CD14-positive monocyte (primary cell): Measurements from ENCODE around the gene OR2AG2. TPM values are rescaled to one million over a fixed set of nuclear protein-coding genes. Genes with fewer than 3 reads are reported as not detected.

Experiments used
- DNase-seq, 3 donors: peaks; one replicate each; pipeline ENCODE4 v3.0.0-alpha.2; 2011 to 2022
- H2AFZ ChIP-seq: 2 replicates; pipeline ENCODE4 v1.6.0; 2012; ENCODE audit warnings: mild to moderate bottlenecking, low read depth, low read length, inconsistent platforms; ENCODE audit not compliant: insufficient read depth, poor library complexity, severe bottlenecking
- H3K27ac ChIP-seq, 2 donors: 1 replicate in 1 of 2; 2 replicates in 1 of 2; pipeline ENCODE4 v1.5.1; 2012 to 2013; ENCODE audit warnings: low read length in 2 of 2, control low read depth in 1 of 2, inconsistent platforms in 1 of 2, low read depth in 1 of 2, mild to moderate bottlenecking in 1 of 2
- H3K27me3 ChIP-seq, 2 donors: one replicate each; pipeline versions ENCODE4 v1.6.0 to v1.6.1; 2011 to 2013; ENCODE audit warnings: low read length in 2 of 2; ENCODE audit not compliant: control insufficient read depth in 2 of 2, insufficient read depth in 2 of 2
- H3K36me3 ChIP-seq, 2 donors: replicated peaks in 1 of 2; 1 replicate in 1 of 2; 2 replicates in 1 of 2; pipeline versions ENCODE4 v1.5.1 to v1.6.1; 2012 to 2013; ENCODE audit warnings: low read length in 2 of 2, control low read depth in 1 of 2, inconsistent platforms in 1 of 2, mild to moderate bottlenecking in 1 of 2; ENCODE audit not compliant: insufficient read depth in 2 of 2, control insufficient read depth in 1 of 2
- H3K4me1 ChIP-seq, 2 donors: 1 replicate in 1 of 2; 2 replicates in 1 of 2; pipeline versions ENCODE4 v1.5.1 to v1.6.1; 2012 to 2013; ENCODE audit warnings: low read length in 2 of 2, control low read depth in 1 of 2, inconsistent platforms in 1 of 2, mild to moderate bottlenecking in 1 of 2, moderate library complexity in 1 of 2; ENCODE audit not compliant: insufficient read depth in 2 of 2, control insufficient read depth in 1 of 2
- H3K4me2 ChIP-seq: replicated peaks from 2 replicates; pipeline ENCODE3; 2012; ENCODE audit warnings: low read length, moderate library complexity, mild to moderate bottlenecking; ENCODE audit not compliant: poor library complexity, severe bottlenecking; ENCODE audit errors: extremely low read depth
- H3K4me3 ChIP-seq, 3 experiments: fragments of 200-600 bp in 1 of 3; sonication (generic) in 1 of 3; replicated peaks in 1 of 3; 1 replicate in 2 of 3; 2 replicates in 1 of 3; pipeline ENCODE4 v1.5.1; 2011 to 2013; ENCODE audit warnings: low read length in 3 of 3, mild to moderate bottlenecking in 3 of 3, control low read depth in 2 of 3, low read depth in 2 of 3, inconsistent platforms in 1 of 3, moderate library complexity in 1 of 3
- H3K79me2 ChIP-seq: 2 replicates; pipeline ENCODE4 v1.6.0; 2012; ENCODE audit warnings: mild to moderate bottlenecking, control low read depth, inconsistent platforms, low read length, moderate library complexity; ENCODE audit not compliant: insufficient read depth
- H3K9ac ChIP-seq: 2 replicates; pipeline ENCODE4 v1.6.0; 2017; ENCODE audit warnings: low read length, mild to moderate bottlenecking; ENCODE audit not compliant: insufficient read depth, poor library complexity, severe bottlenecking
- H3K9me3 ChIP-seq, 2 donors: replicated peaks in 1 of 2; 1 replicate in 1 of 2; 2 replicates in 1 of 2; pipeline versions ENCODE4 v1.5.1 to v1.6.1; 2012 to 2013; ENCODE audit warnings: low read length in 2 of 2, control low read depth in 1 of 2; ENCODE audit not compliant: control insufficient read depth in 1 of 2, insufficient read depth in 1 of 2
- H4K20me1 ChIP-seq: 2 replicates; pipeline ENCODE4 v1.6.0; 2012; ENCODE audit warnings: mild to moderate bottlenecking, low read length, control low read depth, moderate library complexity; ENCODE audit not compliant: insufficient read depth
- H3K27ac Mint-ChIP-seq, 7 donors: one replicate each; pipeline ENCODE4 v1.8.0; 2020; ENCODE audit warnings: mild to moderate bottlenecking in 7 of 7, mixed read lengths in 7 of 7, moderate library complexity in 6 of 7, inconsistent platforms in 2 of 7
- H3K27me3 Mint-ChIP-seq, 3 donors: one replicate each; pipeline ENCODE4 v1.8.0; 2021 to 2022; ENCODE audit warnings: low read depth in 3 of 3, mild to moderate bottlenecking in 3 of 3, mixed read lengths in 3 of 3, moderate library complexity in 3 of 3, inconsistent platforms in 1 of 3
- H3K36me3 Mint-ChIP-seq, 2 donors: one replicate each; pipeline ENCODE4 v1.8.0; 2020; ENCODE audit warnings: mixed read lengths in 2 of 2, inconsistent platforms in 1 of 2, mild to moderate bottlenecking in 1 of 2
- H3K4me1 Mint-ChIP-seq: one replicate; pipeline ENCODE4 v1.8.0; 2020; ENCODE audit warnings: mild to moderate bottlenecking, mixed read lengths
- H3K4me3 Mint-ChIP-seq, 2 donors: one replicate each; pipeline ENCODE4 v1.8.0; 2020; ENCODE audit warnings: mild to moderate bottlenecking in 2 of 2, mixed read lengths in 2 of 2, moderate library complexity in 1 of 2
- H3K9me3 Mint-ChIP-seq, 7 donors: one replicate each; pipeline ENCODE4 v1.8.0; 2020 to 2022; ENCODE audit warnings: mixed read lengths in 7 of 7, mild to moderate bottlenecking in 6 of 7, moderate library complexity in 6 of 7, inconsistent platforms in 2 of 7
- WGBS: methylation state at CpG from one replicate; pipeline ENCODE4 v1.1.5; 2013; ENCODE audit warnings: missing lambda C conversion rate; ENCODE audit not compliant: insufficient coverage; 5-methylcytosine and 5-hydroxymethylcytosine counted together
- intact Hi-C, 2 donors: fragments of 100-400 bp; cut with micrococcal nuclease; formaldehyde crosslinking; loops; one replicate each; pipeline versions ENCODE4 v1.15.0 to v1.15.1; 2023
- polyA plus RNA-seq, 3 donors: library from polyadenylated mRNA; depleted of rRNA in 1 of 3; unstranded in 2 of 3; stranded (reverse) in 1 of 3; fragments of 300-500 nt in 2 of 3; fragments of >200 nt in 1 of 3; fragmentation: Illumina TruSeq in 2 of 3; gene quantifications; 1 replicate in 2 of 3; 2 replicates in 1 of 3; pipeline ENCODE4 v1.2.3, GENCODE V29; 2012 to 2021
- TF ChIP-seq, protein P1 (sequence below): fragments of 200-600 bp; IDR thresholded peaks from one replicate; pipeline ENCODE4 v1.8.0; 2022; ENCODE audit warnings: antibody characterized with exemption, mild to moderate bottlenecking

The OR2AG2 gene
- polyA plus RNA-seq, 3 donors = not detected

DNA sequence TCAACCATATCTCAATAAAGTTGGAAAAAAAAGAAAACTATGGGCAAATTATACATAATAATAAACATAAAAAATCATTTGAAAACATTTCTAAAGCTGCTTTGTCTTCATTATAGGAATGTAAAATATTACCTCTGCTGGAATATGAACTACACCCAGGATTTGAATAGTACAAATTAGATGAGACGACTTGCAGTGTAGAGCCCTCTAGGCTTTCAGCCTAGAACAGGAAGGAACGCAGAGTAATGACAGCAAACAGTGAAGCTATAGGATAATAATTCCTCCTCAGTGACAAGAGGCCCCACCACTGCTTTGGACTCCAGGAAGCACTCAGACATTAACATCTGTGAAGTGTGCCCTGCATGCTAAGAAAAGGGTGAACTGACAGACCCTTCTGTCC lies 18.8 kb upstream of the OR2AG2 start:
- H3K27me3 ChIP-seq = no peaks in the 10 kb centered on the region
- no peaks in the 10 kb centered on the region for H3K4me1 Mint-ChIP-seq
- no CpG with 5 or more reads among the region's 2 CpGs for WGBS
- H3K4me1 ChIP-seq = no peaks in the 10 kb centered on the region
- no peaks in the 10 kb centered on the region for H3K36me3 Mint-ChIP-seq
- TF ChIP-seq, protein P1, sequence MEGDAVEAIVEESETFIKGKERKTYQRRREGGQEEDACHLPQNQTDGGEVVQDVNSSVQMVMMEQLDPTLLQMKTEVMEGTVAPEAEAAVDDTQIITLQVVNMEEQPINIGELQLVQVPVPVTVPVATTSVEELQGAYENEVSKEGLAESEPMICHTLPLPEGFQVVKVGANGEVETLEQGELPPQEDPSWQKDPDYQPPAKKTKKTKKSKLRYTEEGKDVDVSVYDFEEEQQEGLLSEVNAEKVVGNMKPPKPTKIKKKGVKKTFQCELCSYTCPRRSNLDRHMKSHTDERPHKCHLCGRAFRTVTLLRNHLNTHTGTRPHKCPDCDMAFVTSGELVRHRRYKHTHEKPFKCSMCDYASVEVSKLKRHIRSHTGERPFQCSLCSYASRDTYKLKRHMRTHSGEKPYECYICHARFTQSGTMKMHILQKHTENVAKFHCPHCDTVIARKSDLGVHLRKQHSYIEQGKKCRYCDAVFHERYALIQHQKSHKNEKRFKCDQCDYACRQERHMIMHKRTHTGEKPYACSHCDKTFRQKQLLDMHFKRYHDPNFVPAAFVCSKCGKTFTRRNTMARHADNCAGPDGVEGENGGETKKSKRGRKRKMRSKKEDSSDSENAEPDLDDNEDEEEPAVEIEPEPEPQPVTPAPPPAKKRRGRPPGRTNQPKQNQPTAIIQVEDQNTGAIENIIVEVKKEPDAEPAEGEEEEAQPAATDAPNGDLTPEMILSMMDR = no peak
- H4K20me1 ChIP-seq = no peaks in the 10 kb centered on the region
- H3K4me3 ChIP-seq = no peak overlapping the region
- H3K27ac Mint-ChIP-seq = no peak overlapping the region
- H3K27ac ChIP-seq = no peak overlapping the region
- no peak overlapping the region for H2AFZ ChIP-seq
- peaks cover 0 to 3% (median 2%) of the 10 kb centered on the region in 3 donors for H3K27me3 Mint-ChIP-seq
- H3K79me2 ChIP-seq = no peaks in the 10 kb centered on the region
- no peak for DNase-seq
- H3K9me3 Mint-ChIP-seq = peaks cover 0 to 1% (median 0%) of the 10 kb centered on the region in 7 donors
- no peaks in the 10 kb centered on the region for H3K36me3 ChIP-seq
- no peak overlapping the region for H3K4me3 Mint-ChIP-seq
- no peak overlapping the region for H3K4me2 ChIP-seq
- H3K9ac ChIP-seq = no peak overlapping the region
- no peaks in the 10 kb centered on the region for H3K9me3 ChIP-seq
- intact Hi-C loops = no loop called here

DNA sequence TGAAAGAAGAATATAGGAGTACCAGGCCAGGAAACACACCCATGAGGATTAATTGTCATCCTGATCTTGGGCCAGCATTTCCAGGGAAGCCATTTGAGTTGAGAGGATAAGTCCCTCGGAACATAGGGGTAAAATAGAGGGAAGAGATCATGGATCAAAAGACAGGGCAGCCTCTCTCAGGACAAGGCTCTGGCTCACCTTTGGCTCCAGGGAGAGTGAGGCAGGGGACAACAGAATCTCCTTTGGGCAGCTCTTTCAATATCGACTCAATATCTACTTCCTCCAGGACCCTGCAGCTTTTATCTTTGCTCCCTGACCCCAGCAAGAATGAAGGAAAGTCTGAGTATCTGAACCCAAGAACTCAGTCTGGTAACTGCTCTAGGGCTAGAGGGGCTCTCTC lies 10.9 kb upstream of the OR2AG2 start, which contains the start of gene OR2AG1:
Gene OR2AG1, plus strand, starts transcription at position 301 of the 400 bp plus-strand sequence. CDS start 2,018 bp downstream, outside the sequence.
- Histone ChIP-seq H3K4me1 (no peaks in the 10 kb centered on the region), H3K27ac (no peak within 1 kb of the TSS), H4K20me1 (no peaks in the 10 kb centered on the region), H3K36me3 (no peaks in the 10 kb centered on the region), H2AFZ (no peak within 1 kb of the TSS), H3K4me3 (no peak within 1 kb of the TSS), H3K4me2 (no peak within 1 kb of the TSS), H3K79me2 (no peaks in the 10 kb centered on the region), H3K9me3 (no peaks in the 10 kb centered on the region), H3K27me3 (no peaks in the 10 kb centered on the region), H3K9ac (no peak within 1 kb of the TSS)
- no peak within 1 kb of the TSS for H3K27ac Mint-ChIP-seq
- no peak within 1 kb of the TSS for H3K4me3 Mint-ChIP-seq
- H3K27me3 Mint-ChIP-seq = peaks cover 0 to 4% (median 3%) of the 10 kb centered on the region in 3 donors
- peaks cover 0 to 1% (median 0%) of the 10 kb centered on the region in 7 donors for H3K9me3 Mint-ChIP-seq
- intact Hi-C loops = no loop called here
- TF ChIP-seq, protein P1 = no peak
- no peak for DNase-seq
- 100% methylated on average over 1 of the region's 2 CpGs for WGBS
- H3K4me1 Mint-ChIP-seq = no peaks in the 10 kb centered on the region
- no peaks in the 10 kb centered on the region for H3K36me3 Mint-ChIP-seq
